Motor neuron (in vitro differentiated cells): ENCODE measurements around the gene ADPRHL1. TPM values are rescaled to one million over a fixed set of nuclear protein-coding genes. Genes with fewer than 3 reads are reported as not detected.
"Not testable (repeated sequence)": the region's sequence is repeated elsewhere in the genome, so short reads cannot be mapped to it uniquely, and the experiment has no call there.

ENCODE experiments used
- ATAC-seq, 8 experiments: fragments of 200-7000 bp; cut with Tn5 transposase; replicated peaks in 6 of 8; 2 replicates each; pipeline ENCODE4 v1.8.0; 2021; ENCODE audit warnings: mild to moderate bottlenecking in 8 of 8, moderate library complexity in 8 of 8
- H3K27ac ChIP-seq, 2 donors: fragments of 250-450 bp; sonication (Bioruptor Pico); 2 replicates each; pipeline ENCODE4 v1.9.0; 2021; ENCODE audit warnings: antibody characterized with exemption in 2 of 2, mild to moderate bottlenecking in 2 of 2, moderate library complexity in 1 of 2
- H3K4me1 ChIP-seq, 2 donors: fragments of 250-450 bp; sonication (Bioruptor Pico); replicated peaks in 1 of 2; 2 replicates each; pipeline ENCODE4 v1.6.1; 2021; ENCODE audit warnings: antibody characterized with exemption in 2 of 2, mild to moderate bottlenecking in 2 of 2, moderate library complexity in 1 of 2
- H3K4me3 ChIP-seq, 5 donors: fragments of 250-450 bp; sonication (Bioruptor Pico); 2 replicates each; pipeline ENCODE4 v1.9.0; 2021; ENCODE audit warnings: antibody characterized with exemption in 5 of 5, mild to moderate bottlenecking in 5 of 5, moderate library complexity in 4 of 5
- WGBS, 10 experiments: fragments of 450-650 bp; shearing (Covaris generic); methylation state at CpG; one replicate each; pipeline ENCODE4 v1.0.0; 2022; 5-methylcytosine and 5-hydroxymethylcytosine counted together
- in situ Hi-C, 9 experiments: fragments of 400-800 bp; cut with MboI; loops; one replicate each; pipeline ENCODE4 v1.15.0; 2021; ENCODE audit warnings: low sequenced_read_pairs in 9 of 9, low pct_unique_long_range_greater_than_20kb in 2 of 9; ENCODE audit not compliant: unreplicated experiment in 9 of 9
- total RNA-seq, 8 experiments: library from RNA; unstranded; fragments of 300-600 nt; gene quantifications; 2 replicates each; pipeline versions ENCODE4 v1.2.3 to v1.2.4, GENCODE V29; 2022

ADPRHL1 gene
- total RNA-seq, 8 experiments from 2014 or later, result 0.65 to 25.6 (median 2.1) TPM

GRCh38 chr13:113460599-113460998 is 7.3 kb upstream of the ADPRHL1 start:
- ATAC-seq, result no peak
- 89 to 100% (median 93%) methylated on average over 1 to 4 of the region's 14 CpGs; no CpG with 5 or more reads in 5 of the 10 experiments for WGBS, 10 experiments
- Histone ChIP-seq H3K4me3 (no peak overlapping the region), H3K4me1 (no peaks in the 10 kb centered on the region), H3K27ac (no peak overlapping the region)
- in situ Hi-C loops, result no loop called here

DNA sequence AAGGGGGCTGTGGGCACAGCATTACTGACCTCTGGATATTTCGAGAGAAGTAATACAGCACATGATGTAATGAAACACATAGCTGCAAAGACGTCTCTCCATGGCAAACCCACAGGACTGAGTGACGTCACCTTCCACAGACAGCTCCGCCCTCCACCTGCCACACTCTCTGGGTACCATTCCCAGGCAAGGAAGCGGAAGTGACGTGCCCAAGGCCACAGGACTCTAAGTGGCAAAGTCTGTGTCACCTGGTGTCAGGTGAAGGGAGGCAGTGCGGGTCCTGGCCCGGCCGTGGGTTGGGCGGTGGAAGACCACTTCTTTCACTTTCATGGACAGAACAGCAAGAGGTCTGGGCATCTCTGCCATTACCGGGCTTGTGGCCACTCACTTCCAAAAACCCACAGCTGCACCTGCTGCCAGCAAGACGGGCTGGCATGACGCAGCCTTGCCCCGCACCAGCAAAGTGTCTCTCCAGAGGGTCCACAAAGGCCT is 6.8 kb upstream of the ADPRHL1 start:
- H3K4me1 ChIP-seq, result no peaks in the 10 kb centered on the region
- no peak overlapping the region for H3K27ac ChIP-seq
- H3K4me3 ChIP-seq, result no peak overlapping the region
- no peak for ATAC-seq
- in situ Hi-C loops, result no loop called here
- 60 to 100% (median 93%) methylated on average over 2 to 6 of the region's 14 CpGs; no CpG with 5 or more reads in 6 of the 10 experiments for WGBS, 10 experiments

- H3K4me3 ChIP-seq, result no peak overlapping the region
- peak in 4 of 8 experiments; percentile 4 to 57 (median 26) for ATAC-seq
- H3K27ac ChIP-seq, result no peak overlapping the region
- in situ Hi-C loops, result no loop called here
- peaks cover 0 to 10% of the 10 kb centered on the region in 2 donors for H3K4me1 ChIP-seq
- WGBS, 10 experiments, result 50 to 100% (median 84%) methylated on average over 1 to 6 of the region's 23 CpGs; no CpG with 5 or more reads in 3 of the 10 experiments
Observed at GRCh38 chr13:113458253-113459065, 5.2 kb upstream of the ADPRHL1 start.

DNA sequence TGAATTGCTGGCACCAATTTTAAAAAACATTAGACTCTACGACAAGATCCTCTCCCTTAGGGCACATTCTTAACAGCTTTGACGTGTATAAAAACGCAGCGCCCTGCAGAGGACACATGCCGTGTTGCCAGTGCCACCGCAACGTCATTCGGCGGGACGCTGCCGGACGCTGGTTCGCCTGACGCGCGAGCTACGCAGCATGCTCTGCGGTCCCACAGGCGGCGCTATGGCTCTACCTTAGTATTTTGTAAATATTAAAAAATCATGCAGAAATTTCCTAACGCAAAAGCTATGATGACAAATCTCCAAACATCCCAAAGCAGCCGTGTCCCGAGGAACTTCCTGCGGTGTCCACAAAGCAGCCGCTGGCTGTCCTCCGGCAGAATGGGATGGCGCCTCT is 4.2 kb upstream of the ADPRHL1 start:
- 86 to 100% (median 92%) methylated on average over 1 to 24 of the region's 27 CpGs; no CpG with 5 or more reads in 2 of the 10 experiments for WGBS, 10 experiments

GRCh38 chr13:113456116-113456702 is 2.9 kb upstream of the ADPRHL1 start:
- H3K4me3 ChIP-seq, result no peak overlapping the region
- ATAC-seq, result no peak
- in situ Hi-C loops, result no loop called here
- H3K4me1 ChIP-seq, result peaks cover 0 to 12% of the 10 kb centered on the region in 2 donors
- no peak overlapping the region for H3K27ac ChIP-seq
- WGBS, 10 experiments, result 88 to 100% (median 100%) methylated on average over 1 to 5 of the region's 16 CpGs; no CpG with 5 or more reads in 4 of the 10 experiments

More for the DNA sequence above, 4.2 kb upstream of the ADPRHL1 start:
- Histone ChIP-seq H3K27ac (no peak overlapping the region), H3K4me1 (peaks cover 0 to 12% of the 10 kb centered on the region in 2 donors), H3K4me3 (no peak overlapping the region)
- in situ Hi-C loops, result no loop called here
- no peak for ATAC-seq

- H3K27ac ChIP-seq, result no peak overlapping the region
- no peak for ATAC-seq
- in situ Hi-C loops, result no loop called here
- peaks cover 0 to 16% of the 10 kb centered on the region in 2 donors for H3K4me1 ChIP-seq
- 81 to 100% (median 90%) methylated on average over 1 to 16 of the region's 18 CpGs; no CpG with 5 or more reads in 2 of the 10 experiments for WGBS, 10 experiments
- H3K4me3 ChIP-seq, result no peak overlapping the region
Observed at GRCh38 chr13:113455384-113455783, 2.1 kb upstream of the ADPRHL1 start.

DNA sequence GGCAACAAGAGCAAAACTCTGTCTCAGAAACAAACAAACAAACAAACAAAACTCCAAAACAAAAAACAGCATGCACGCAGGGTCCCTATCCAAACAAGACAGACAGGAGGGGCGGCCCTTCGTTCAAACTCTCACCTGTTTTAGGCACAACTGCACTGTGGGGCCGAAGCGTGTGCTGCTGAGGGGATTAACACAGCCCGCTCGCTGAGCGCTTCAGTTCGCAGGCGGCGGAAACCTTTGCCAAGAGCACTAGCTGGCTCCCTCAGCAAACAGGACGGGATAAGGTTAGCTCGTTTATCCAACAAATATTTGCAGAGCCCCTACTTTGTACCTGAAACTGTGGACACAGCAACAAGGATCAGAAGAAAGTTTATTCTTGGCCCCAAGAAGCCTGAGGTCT is 1.6 kb upstream of the ADPRHL1 start:
- 85 to 100% (median 96%) methylated on average over 2 to 10 of the region's 13 CpGs; no CpG with 5 or more reads in 1 of the 10 experiments for WGBS, 10 experiments
- no peak overlapping the region for H3K4me3 ChIP-seq

DNA sequence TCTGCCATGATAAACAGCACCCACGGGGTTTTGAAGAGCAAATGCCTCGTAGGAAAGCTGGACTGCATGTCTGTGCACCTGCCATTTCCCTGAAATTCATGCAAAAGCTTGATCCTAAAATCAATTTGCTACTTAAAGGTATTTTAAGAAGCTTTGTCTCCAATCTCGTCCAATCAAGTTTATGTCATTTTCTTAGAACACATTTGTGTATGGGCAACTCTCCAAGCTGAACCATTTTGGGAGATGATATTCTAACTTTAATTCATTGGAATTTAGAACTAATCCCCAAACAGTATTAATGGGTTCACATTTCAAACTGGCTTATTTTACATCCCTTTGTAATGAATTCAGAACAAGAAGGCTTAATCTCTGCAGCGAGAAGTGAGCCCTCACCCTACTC is 822 bp downstream of the ADPRHL1 start:
- in situ Hi-C loops, result no loop called here
- Histone ChIP-seq H3K27ac (no peak overlapping the region), H3K4me3 (no peak overlapping the region), H3K4me1 (peaks cover 0 to 18% of the 10 kb centered on the region in 2 donors)
- no peak for ATAC-seq
- 20 to 100% (median 83%) methylated on average over 1 to 4 of the region's 4 CpGs; no CpG with 5 or more reads in 1 of the 10 experiments for WGBS, 10 experiments

More for the DNA sequence above, 1.6 kb upstream of the ADPRHL1 start:
- Histone ChIP-seq H3K4me1 (peaks cover 0 to 18% of the 10 kb centered on the region in 2 donors), H3K27ac (no peak overlapping the region)
- in situ Hi-C loops, result no loop called here
- no peak for ATAC-seq

DNA sequence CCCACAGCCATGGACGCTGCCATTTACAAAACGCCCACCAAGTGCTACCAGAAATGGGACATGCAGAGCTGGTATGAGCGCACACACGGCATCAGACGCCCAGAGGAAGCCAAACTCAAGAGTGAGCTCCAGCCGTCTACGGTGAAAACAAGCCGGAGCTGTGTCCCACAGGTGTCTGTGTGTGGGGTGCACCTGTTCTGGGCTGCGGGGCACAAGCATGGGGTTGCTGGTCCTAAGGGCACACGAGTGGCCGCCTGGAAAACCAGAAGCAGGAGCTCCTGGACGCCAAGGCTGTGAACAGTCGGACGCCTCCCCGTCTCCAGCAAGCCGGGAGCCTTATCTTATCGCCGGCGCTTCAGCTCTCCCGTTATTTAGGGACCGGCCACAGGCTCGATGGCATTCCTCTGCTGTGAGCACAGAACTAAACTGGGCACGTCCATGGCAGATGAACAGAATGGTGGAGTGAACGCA is 1.3 kb downstream of the ADPRHL1 start:
- no peak for ATAC-seq
- 94 to 100% (median 97%) methylated on average over 1 to 7 of the region's 24 CpGs; no CpG with 5 or more reads in 6 of the 10 experiments for WGBS, 10 experiments
- in situ Hi-C loops, result no loop called here
- Histone ChIP-seq H3K27ac (no peak overlapping the region), H3K4me3 (no peak overlapping the region), H3K4me1 (peaks cover 0 to 18% of the 10 kb centered on the region in 2 donors)

GRCh38 chr13:113450861-113451620 is 2.2 kb downstream of the ADPRHL1 start:
- H3K4me3 ChIP-seq, ATAC-seq, in situ Hi-C loops: not testable (repeated sequence)
- WGBS, 10 experiments, result 38 to 95% (median 61%) methylated on average over 3 to 4 of the region's 19 CpGs; no CpG with 5 or more reads in 7 of the 10 experiments
- peak overlapping the region in 1 of 2 donors; percentile 35 for H3K27ac ChIP-seq
- H3K4me1 ChIP-seq, result peaks cover 0 to 18% of the 10 kb centered on the region in 2 donors

GRCh38 chr13:113450348-113450744 is 2.9 kb downstream of the ADPRHL1 start:
- ATAC-seq, H3K4me3 ChIP-seq, in situ Hi-C loops: not testable (repeated sequence)
- peak overlapping the region in 1 of 2 donors; percentile 35 for H3K27ac ChIP-seq
- peaks cover 0 to 18% of the 10 kb centered on the region in 2 donors for H3K4me1 ChIP-seq
- 54 to 100% (median 94%) methylated on average over 1 to 4 of the region's 9 CpGs; no CpG with 5 or more reads in 1 of the 10 experiments for WGBS, 10 experiments

GRCh38 chr13:113449693-113450347 is 3.5 kb downstream of the ADPRHL1 start:
- WGBS, 10 experiments, result 60 to 100% (median 90%) methylated on average over 1 to 9 of the region's 13 CpGs
- H3K4me3 ChIP-seq, result no peak overlapping the region
- in situ Hi-C loops, result no loop called here
- H3K27ac ChIP-seq, result no peak overlapping the region
- no peak for ATAC-seq
- H3K4me1 ChIP-seq, result peaks cover 0 to 18% of the 10 kb centered on the region in 2 donors
